ENCODE results near the gene SH2D1B.

Gene SH2D1B

DNA sequence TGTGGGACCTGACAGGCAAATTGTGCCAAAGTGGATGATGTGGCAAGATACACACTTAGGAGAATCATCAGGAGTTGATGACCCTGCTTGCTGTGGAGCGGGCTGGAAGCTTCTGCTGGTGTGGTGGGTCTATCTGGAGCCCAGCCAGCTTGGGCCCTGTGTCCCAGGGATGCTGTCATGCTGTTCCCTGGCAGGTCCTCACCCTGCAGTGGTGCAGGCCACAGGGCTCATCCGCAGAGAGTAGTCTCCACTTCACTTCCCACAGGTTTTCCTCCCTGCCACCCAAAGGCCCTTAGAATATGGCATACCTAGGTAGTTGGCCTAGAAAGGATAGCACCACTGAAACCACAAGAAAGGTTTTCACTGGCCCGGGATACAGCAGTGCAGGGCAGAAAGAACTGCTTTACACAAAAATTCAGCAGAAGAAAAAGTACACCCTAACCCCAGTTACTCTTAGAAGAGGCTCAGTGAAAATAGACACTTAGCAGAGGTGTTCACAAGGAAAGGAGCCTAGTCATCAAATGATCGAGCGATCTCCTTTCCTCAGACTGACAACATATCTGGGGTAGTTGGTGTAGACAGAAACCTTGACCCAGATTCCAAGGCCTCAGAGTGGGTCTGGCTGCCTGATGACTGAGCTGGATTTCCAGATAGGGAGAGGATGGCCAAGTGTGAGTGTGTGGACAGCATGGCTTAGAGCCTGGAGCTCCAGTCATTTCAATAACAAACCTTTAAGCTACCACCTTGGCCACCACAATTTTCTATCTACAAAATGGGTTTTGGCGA, 31.7 kb downstream of the SH2D1B start:
- DNase-seq: no peak

DNA sequence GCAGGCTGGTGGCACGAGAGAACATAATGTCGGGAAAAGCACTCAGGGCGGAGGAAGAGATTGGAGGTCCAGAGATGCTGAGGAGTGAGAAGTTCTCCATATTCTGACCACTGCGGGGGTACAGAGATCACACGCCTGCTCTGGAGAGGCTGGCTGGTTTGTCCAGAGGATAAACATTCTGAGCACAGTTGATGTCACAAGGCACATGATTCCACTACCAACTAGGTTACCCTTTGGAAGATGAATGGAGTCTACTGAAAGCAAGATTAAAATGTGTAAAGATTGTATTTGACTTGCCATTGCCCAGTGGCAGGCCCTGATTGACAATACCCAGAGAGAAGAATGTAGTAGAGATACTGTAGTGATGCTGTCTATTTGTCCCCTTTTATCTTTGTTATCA, 35.2 kb downstream of the SH2D1B start, which contains the start of gene SPATA46:
TSS of gene SPATA46 (minus strand) at position 164 of the 400 bp plus-strand sequence. CDS start at position 100, 64 bp downstream.
- DNase-seq: no peak

- no peak for DNase-seq
Measured at GRCh38 chr1:162375463-162375862, 36.5 kb downstream of the SH2D1B start.

DNA sequence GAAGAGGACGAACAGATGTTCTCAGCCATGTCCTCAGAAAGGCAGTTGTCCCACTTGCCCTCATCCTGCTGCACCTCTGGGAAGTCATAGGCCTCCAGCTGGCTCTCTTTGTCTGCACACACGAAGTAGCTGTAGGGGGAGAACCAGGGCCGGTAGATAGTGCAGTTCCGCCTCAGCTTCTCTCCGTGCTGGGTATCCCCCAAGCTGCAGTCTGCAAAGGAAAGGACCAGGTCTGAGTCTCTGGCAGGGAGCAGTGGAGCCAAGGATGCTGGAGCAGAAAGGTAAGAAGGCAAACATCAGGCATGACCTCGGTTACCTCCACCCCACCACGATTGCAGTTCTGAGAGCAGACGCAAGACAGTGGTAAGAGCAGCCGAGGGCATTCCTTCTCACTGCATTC, 37.5 kb downstream of the SH2D1B start:
- no peak for DNase-seq

- DNase-seq: no peak
Measured at GRCh38 chr1:162373541-162374260, 38.2 kb downstream of the SH2D1B start.

DNA sequence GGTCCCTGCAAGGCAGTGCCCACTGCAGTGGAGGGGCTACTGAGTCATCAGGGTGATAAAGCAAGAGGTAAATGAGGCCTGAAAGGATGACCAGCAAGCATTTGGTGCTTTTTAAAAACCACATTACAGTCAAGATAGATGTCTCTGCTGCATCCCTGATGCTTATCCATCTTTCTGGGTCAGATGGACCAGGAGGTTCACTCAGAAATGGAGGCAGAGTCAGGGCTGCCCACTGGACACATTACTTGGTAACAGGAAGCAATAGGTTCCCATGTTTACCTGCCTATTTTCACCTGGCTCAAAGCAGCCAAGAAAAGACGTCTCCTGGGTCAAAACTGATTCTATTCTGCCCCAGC, 38.9 kb downstream of the SH2D1B start:
- DNase-seq: no peak

GRCh38 chr1:162372159-162373071, 39.5 kb downstream of the SH2D1B start:
- no peak for DNase-seq

DNA sequence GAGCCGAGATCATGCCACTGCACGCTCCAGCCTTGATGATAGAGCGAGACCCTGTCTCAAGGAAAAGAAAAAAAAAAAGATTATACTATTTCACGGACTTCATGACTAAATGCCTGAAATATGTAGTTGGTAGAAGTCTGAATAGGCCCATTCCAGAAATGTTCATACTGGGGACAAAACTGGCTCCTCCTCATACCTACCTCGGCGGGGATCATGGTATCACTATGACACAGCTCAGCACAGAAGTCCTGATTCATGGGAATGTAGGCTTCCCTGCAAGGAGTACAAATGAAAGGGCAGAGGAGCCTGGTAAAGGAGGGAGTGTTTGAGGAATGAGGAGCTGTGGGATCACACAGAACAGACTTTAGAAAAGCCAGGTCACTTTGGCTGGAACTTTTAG, 40.3 kb downstream of the SH2D1B start:
- DNase-seq: no peak

GRCh38 chr1:162370721-162371120, 41.2 kb downstream of the SH2D1B start:
- DNase-seq: no peak

DNA sequence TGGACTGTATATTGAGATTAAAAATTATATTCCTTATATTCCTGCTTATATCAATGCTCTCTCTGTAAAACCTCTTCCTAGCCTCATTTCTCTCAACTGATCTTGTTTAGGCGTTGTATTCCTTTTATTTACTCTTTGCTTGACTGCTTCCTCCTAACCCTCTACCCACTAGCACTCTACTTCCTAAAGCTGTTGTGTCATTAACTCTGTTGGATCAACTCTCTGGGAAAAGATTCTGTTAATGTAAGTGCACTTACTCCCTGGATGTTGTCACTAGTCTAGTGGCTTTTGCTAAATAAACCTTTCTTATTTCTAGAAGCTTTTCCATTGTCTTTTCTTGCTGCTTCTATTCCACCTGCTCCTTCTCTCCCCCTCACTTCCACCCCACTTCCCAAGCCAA, 41.8 kb downstream of the SH2D1B start:
- no peak for DNase-seq

- DNase-seq: no peak
Measured at GRCh38 chr1:162369571-162369970, 42.4 kb downstream of the SH2D1B start.

GRCh38 chr1:162368451-162368850, 43.5 kb downstream of the SH2D1B start:
- no peak for DNase-seq

DNA sequence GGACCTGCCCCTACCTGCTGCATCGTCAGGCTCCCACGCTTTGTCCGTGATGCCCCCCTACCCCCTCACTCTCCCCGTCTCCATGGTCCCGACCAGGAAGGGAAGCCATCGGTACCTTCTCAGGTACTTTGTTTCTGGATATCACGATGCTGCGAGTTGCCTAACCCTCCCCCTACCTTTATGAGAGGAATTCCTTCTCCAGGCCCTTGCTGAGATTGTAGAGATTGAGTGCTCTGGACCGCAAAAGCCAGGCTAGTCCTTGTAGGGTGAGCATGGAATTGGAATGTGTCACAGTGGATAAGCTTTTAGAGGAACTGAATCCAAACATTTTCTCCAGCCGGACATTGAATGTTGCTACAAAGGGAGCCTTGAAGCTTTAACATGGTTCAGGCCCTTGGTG, 44.2 kb downstream of the SH2D1B start:
- DNase-seq: no peak

DNA sequence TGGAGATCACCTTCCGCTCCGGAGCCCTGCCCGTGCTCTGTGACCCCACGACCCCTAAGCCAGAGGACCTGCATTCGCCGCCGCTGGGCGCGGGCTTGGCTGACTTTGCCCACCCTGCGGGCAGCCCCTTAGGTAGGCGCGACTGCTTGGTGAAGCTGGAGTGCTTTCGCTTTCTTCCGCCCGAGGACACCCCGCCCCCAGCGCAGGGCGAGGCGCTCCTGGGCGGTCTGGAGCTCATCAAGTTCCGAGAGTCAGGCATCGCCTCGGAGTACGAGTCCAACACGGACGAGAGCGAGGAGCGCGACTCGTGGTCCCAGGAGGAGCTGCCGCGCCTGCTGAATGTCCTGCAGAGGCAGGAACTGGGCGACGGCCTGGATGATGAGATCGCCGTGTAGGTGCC, 44.9 kb downstream of the SH2D1B start:
- no peak for DNase-seq

- no peak for DNase-seq
Measured at GRCh38 chr1:162366671-162367070, 45.3 kb downstream of the SH2D1B start.

- DNase-seq: no peak
Measured at GRCh38 chr1:162366149-162366548, 45.8 kb downstream of the SH2D1B start.

- DNase-seq: no peak
Measured at GRCh38 chr1:162365284-162366020, 46.5 kb downstream of the SH2D1B start.

DNA sequence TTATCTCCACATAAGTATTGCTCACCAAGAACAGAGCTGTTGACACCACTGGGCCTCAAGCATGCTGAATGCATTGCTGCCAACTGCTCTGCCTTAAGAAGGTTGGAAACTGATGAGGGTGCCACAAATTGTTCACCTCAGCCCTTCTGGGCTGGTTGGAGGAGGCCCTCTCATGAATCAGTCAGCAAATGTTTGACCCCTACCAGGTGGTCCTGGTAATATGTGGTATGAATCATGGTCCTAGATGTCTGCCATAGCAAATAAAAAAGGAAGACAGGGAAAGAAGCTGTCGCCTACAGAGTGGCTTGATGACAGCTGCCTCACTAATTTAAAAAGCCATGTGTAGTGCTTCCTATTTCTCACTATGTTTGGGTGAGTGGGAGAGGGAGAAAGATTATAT, 47.4 kb downstream of the SH2D1B start:
- no peak for DNase-seq

GRCh38 chr1:162363823-162364222, 48.1 kb downstream of the SH2D1B start:
- no peak for DNase-seq

DNA sequence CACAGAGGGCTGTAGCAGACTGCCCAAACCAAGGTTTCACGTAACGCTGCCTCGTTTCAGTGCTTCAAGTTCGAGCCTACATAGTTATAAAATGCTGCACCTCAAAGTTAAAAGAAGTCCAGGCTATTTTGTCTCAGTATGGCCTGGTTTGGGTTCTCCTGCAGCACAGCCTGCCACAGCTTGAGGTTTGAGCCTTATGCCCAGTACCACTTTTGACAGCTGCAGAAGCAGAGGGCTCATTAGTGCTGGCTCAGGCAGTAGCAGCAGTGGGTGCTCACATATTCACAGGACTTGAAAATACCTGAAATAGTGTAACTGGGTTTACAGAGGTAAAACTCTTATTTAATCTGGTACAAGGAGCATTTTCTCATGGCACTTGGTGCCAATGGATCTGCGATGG, 50.6 kb downstream of the SH2D1B start:
- DNase-seq: no peak

GRCh38 chr1:162360874-162361260, 51.1 kb downstream of the SH2D1B start:
- no peak for DNase-seq

DNA sequence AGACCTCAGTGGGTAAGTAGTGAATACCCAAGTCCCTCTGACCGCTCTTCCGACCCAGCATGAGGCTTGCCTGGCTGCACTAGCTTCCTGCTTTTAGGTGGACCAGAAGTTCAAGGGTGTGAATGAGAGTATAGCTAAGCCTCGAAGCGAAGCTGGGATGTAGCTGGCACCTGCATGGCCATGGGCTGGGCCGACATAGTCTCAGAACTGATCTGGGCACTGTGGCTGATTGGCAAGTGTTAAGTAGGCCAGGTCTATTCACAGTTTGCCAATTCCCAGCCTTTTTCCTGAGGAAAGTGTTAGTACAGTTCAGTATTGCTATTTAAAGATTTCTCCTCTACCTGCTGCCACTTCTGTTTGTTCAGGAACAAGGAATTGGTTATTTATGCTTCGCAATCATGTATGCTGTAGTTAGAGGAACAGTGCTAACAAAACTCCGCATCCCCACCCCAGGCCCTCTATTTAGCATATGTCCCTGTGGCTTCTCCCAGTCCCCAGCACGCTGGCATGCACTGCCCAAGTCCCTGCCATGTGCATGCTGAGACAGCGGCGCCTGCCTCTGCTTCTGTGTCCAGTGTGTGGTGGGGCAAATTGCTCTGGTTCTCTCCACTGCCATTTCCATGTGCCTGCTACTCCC, 51.6 kb downstream of the SH2D1B start:
- DNase-seq: no peak

All from NCI-H2171 treated with DMSO at 0.1 percent for 48 hours (cell line).